Breast epithelium (tissue), 4 donors: Measurements from ENCODE around the gene INTS1. TPM values are rescaled to one million over a fixed set of nuclear protein-coding genes. Genes with fewer than 3 reads are reported as not detected.
"Not testable (repeated sequence)": the region's sequence is repeated elsewhere in the genome, so short reads cannot be mapped to it uniquely, and the experiment has no call there.

Source experiments
- DNase-seq, 2 donors: peaks; one replicate each; pipeline ENCODE4 v3.0.0-alpha.2; 2019; ENCODE audit warnings: low spot score in 2 of 2
- H3K27ac ChIP-seq, 2 donors: fragments of 200-600 bp; sonication (generic) in 1 of 2; one replicate each; pipeline ENCODE4 v1.5.1; 2016 to 2019; ENCODE audit warnings: mild to moderate bottlenecking in 1 of 2
- H3K27me3 ChIP-seq, 2 donors: fragments of 200-600 bp; sonication (generic) in 1 of 2; one replicate each; pipeline versions ENCODE4 v1.5.1 to v1.6.0; 2017 to 2019; ENCODE audit warnings: control low read depth in 1 of 2, mild to moderate bottlenecking in 1 of 2
- H3K36me3 ChIP-seq: fragments of 200-600 bp; one replicate; pipeline ENCODE4 v1.5.1; 2019
- H3K4me1 ChIP-seq, 2 donors: fragments of 200-600 bp; sonication (generic); one replicate each; pipeline ENCODE4 v1.5.1; 2016 to 2019; ENCODE audit warnings: control low read depth in 1 of 2
- H3K4me3 ChIP-seq, 3 donors: fragments of 200-600 bp; sonication (generic); 1 replicate in 2 of 3; 2 replicates in 1 of 3; pipeline ENCODE4 v1.5.1; 2016 to 2019; ENCODE audit warnings: mild to moderate bottlenecking in 3 of 3, moderate library complexity in 2 of 3
- H3K9me3 ChIP-seq, 2 donors: fragments of 200-600 bp; sonication (generic) in 1 of 2; one replicate each; pipeline ENCODE4 v1.5.1; 2016 to 2019; ENCODE audit warnings: control low read depth in 1 of 2
- POLR2A ChIP-seq: fragments of 450-650 bp; IDR thresholded peaks from one replicate; pipeline ENCODE4 v1.6.1; 2016; ENCODE audit warnings: antibody characterized with exemption, mild to moderate bottlenecking, moderate library complexity
- POLR2AphosphoS5 ChIP-seq, 3 donors: sonication (generic); formaldehyde crosslinking; IDR thresholded peaks; one replicate each; pipeline ENCODE4 v1.6.1; 2017; ENCODE audit warnings: antibody characterized with exemption in 3 of 3
- intact Hi-C: fragments of 100-400 bp; cut with DNase I; formaldehyde crosslinking; loops from one replicate; pipeline ENCODE4 v1.15.1; 2023; ENCODE audit warnings: low total_unique reads
- total RNA-seq, 3 donors: library from RNA; depleted of rRNA; stranded (reverse); fragments of >200 nt; gene quantifications; one replicate each; pipeline ENCODE4 v1.1.0, GENCODE V29; 2016
- TF ChIP-seq, protein P1 (sequence below), 3 donors: fragments of 450-650 bp; IDR thresholded peaks; one replicate each; pipeline ENCODE4 v1.5.1; 2016 to 2017; ENCODE audit warnings: antibody characterized with exemption in 3 of 3, mild to moderate bottlenecking in 3 of 3, moderate library complexity in 3 of 3

Gene INTS1
- total RNA-seq, 3 donors from 2014 or later: 27.5 to 32.1 (median 27.7) TPM

DNA sequence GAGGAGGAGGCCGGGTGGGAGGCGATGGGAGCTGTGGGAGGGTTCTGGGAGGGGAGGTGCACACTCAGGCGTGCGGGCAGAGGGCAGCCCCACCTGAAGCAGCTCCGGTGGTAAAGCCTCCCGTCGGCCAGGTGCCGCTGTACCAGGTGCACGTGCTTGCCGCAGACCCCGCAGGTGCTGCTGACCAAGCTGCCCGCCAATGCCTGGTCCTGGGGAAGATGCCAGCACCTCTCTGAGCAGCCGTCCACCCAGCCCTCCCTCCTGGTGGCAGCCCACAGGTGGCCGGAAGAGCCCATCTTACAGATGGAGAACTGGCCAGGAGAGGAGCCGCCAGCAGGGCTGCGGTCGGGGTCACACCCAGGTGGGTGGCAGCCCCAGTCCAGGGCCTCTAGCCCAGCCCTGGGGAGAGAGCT, 57.6 kb downstream of the INTS1 start:
- intact Hi-C loops: no loop called here
- no peaks in the 10 kb centered on the region for H3K4me1 ChIP-seq
- TF ChIP-seq POLR2A (no peak), POLR2AphosphoS5 (IDR thresholded peaks at IDR 0.05) (no peak)
- TF ChIP-seq, protein P1, sequence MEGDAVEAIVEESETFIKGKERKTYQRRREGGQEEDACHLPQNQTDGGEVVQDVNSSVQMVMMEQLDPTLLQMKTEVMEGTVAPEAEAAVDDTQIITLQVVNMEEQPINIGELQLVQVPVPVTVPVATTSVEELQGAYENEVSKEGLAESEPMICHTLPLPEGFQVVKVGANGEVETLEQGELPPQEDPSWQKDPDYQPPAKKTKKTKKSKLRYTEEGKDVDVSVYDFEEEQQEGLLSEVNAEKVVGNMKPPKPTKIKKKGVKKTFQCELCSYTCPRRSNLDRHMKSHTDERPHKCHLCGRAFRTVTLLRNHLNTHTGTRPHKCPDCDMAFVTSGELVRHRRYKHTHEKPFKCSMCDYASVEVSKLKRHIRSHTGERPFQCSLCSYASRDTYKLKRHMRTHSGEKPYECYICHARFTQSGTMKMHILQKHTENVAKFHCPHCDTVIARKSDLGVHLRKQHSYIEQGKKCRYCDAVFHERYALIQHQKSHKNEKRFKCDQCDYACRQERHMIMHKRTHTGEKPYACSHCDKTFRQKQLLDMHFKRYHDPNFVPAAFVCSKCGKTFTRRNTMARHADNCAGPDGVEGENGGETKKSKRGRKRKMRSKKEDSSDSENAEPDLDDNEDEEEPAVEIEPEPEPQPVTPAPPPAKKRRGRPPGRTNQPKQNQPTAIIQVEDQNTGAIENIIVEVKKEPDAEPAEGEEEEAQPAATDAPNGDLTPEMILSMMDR (IDR thresholded peaks at IDR 0.05): no peak
- no peak overlapping the region for H3K4me3 ChIP-seq
- no peak overlapping the region for H3K27ac ChIP-seq
- no peaks in the 10 kb centered on the region for H3K27me3 ChIP-seq
- no peak for DNase-seq
- no peaks in the 10 kb centered on the region for H3K9me3 ChIP-seq
- H3K36me3 ChIP-seq: no peaks in the 10 kb centered on the region

DNA sequence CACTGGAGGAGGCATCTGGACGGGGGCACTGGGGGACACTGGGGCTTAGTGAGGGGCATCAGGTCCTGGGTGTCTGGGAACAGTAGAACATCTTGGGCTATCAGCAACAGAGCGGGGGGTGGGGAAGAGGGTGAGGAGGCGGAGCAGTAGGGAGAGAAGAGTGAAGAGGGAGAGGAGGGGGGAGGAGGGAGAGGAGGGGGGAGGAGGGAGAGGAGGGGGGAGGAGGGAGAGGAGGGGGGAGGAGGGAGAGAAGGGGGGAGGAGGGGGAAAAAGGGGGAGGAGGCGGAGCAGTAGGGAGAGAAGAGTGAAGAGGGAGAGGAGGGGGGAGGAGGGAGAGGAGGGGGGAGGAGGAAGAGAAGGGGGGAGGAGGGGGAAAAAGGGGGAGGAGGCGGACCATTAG, 58.2 kb downstream of the INTS1 start:
- intact Hi-C loops, H3K4me3 ChIP-seq, H3K27me3 ChIP-seq, DNase-seq, H3K4me1 ChIP-seq, H3K9me3 ChIP-seq, H3K36me3 ChIP-seq, H3K27ac ChIP-seq: not testable (repeated sequence)

DNA sequence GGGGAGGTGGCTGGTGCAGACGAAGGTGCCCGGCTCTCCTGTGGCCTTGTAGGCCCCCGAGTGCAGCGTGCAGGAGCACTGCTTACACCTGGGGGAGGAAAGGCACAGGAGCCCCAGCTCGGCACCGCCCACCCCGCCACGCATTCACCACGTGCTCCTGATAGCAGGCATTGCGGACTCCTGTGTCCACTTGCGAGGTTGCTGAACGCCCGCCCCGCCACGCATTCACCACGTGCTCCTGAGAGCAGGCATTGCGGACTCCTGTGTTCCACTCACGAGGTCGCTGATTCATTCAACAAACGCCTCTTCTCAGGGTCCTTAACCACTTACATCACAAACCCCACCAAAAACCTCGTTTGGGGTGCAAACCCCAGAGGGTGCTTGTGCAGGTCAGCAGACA, 58.8 kb downstream of the INTS1 start:
- intact Hi-C loops: no loop called here

DNA sequence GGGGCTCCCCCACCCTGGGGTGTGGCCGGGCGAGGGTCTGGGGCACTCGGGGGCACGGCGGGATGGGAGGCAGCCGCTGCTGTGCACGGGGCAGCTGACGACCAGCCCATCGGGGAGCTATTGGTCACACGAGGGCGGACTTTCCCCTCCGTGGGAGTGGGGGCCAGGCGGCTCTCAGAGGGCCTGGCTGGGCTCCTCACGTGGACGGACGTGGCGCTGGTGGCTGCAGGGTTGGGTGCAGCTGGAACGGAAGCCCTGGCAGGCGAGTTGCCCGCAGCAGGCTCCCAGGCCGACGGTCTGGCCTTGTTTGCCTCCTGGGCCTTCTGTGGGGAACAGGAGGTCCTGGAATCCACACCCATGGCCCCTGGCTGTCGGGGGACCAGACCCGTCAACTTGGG, 59.3 kb downstream of the INTS1 start:
- H3K27ac ChIP-seq: no peak overlapping the region
- H3K27me3 ChIP-seq: no peaks in the 10 kb centered on the region
- H3K9me3 ChIP-seq: no peaks in the 10 kb centered on the region
- no peak for DNase-seq
- intact Hi-C loops: no loop called here
- no peaks in the 10 kb centered on the region for H3K4me1 ChIP-seq
- H3K4me3 ChIP-seq: no peak overlapping the region
- no peaks in the 10 kb centered on the region for H3K36me3 ChIP-seq
- TF ChIP-seq, protein P1 (IDR thresholded peaks at IDR 0.05): no peak
- TF ChIP-seq POLR2A (no peak), POLR2AphosphoS5 (IDR thresholded peaks at IDR 0.05) (no peak)

More for the DNA sequence above, 58.8 kb downstream of the INTS1 start:
- Histone ChIP-seq H3K9me3 (no peaks in the 10 kb centered on the region), H3K27me3 (no peaks in the 10 kb centered on the region), H3K27ac (no peak overlapping the region), H3K36me3 (no peaks in the 10 kb centered on the region), H3K4me1 (no peaks in the 10 kb centered on the region), H3K4me3 (no peak overlapping the region)
- no peak for DNase-seq
- no peak for TF ChIP-seq POLR2A
- TF ChIP-seq, protein P1 (IDR thresholded peaks at IDR 0.05): no peak
- TF ChIP-seq POLR2AphosphoS5 (IDR thresholded peaks at IDR 0.05): no peak

GRCh38 chr7:1444214-1444924, 59.8 kb downstream of the INTS1 start:
- Histone ChIP-seq H3K4me3 (no peak overlapping the region), H3K4me1 (no peaks in the 10 kb centered on the region), H3K27me3 (no peaks in the 10 kb centered on the region), H3K36me3 (no peaks in the 10 kb centered on the region), H3K27ac (no peak overlapping the region), H3K9me3 (no peaks in the 10 kb centered on the region)
- no peak for DNase-seq
- no peak for TF ChIP-seq POLR2A
- no peak for TF ChIP-seq POLR2AphosphoS5 (IDR thresholded peaks at IDR 0.05)
- TF ChIP-seq, protein P1 (IDR thresholded peaks at IDR 0.05): no peak
- intact Hi-C loops: no loop called here

GRCh38 chr7:1443587-1444200, 60.5 kb downstream of the INTS1 start:
- H3K27me3 ChIP-seq, H3K27ac ChIP-seq, intact Hi-C loops, H3K4me1 ChIP-seq, H3K4me3 ChIP-seq, DNase-seq, H3K9me3 ChIP-seq, H3K36me3 ChIP-seq: not testable (repeated sequence)
